CD8-positive, alpha-beta memory T cell (primary cell): ENCODE data around the gene DDX1. TPM values are rescaled to one million over a fixed set of nuclear protein-coding genes. Genes with fewer than 3 reads are reported as not detected.
"Not testable (repeated sequence)": the region's sequence is repeated elsewhere in the genome, so short reads cannot be mapped to it uniquely, and the experiment has no call there.

Source experiments
- CTCF ChIA-PET: fragments of 350-600 bp; sonication (Branson Sonifier 250); formaldehyde crosslinking; loops from one replicate; lab custom pipeline; 2021; ENCODE audit warnings: antibody characterized with exemption; lab: Charles Lee
- POLR2A ChIA-PET: fragments of 350-600 bp; sonication (Branson Sonifier 250); formaldehyde crosslinking; loops from one replicate; lab custom pipeline; 2021; ENCODE audit warnings: antibody characterized with exemption; lab: Charles Lee
- DNase-seq, 5 donors: peaks; one replicate each; pipeline versions ENCODE4 v3.0.0 to v3.0.0-alpha.2; 2020 to 2022; ENCODE audit warnings: mixed read lengths in 1 of 5
- H3K27ac ChIP-seq: one replicate; pipeline ENCODE4 v1.7.0; 2013; ENCODE audit warnings: low read depth, mild to moderate bottlenecking, low read length, moderate library complexity
- H3K27me3 ChIP-seq: 2 replicates; pipeline ENCODE4 v1.7.0; 2013; ENCODE audit warnings: low read length, mild to moderate bottlenecking; ENCODE audit not compliant: insufficient read depth, poor library complexity, severe bottlenecking
- H3K36me3 ChIP-seq: 2 replicates; pipeline ENCODE4 v1.7.0; 2013; ENCODE audit warnings: mild to moderate bottlenecking, low read length, moderate library complexity; ENCODE audit not compliant: insufficient read depth
- H3K4me1 ChIP-seq: 2 replicates; pipeline ENCODE4 v1.7.0; 2013; ENCODE audit warnings: mild to moderate bottlenecking, low read length, moderate library complexity; ENCODE audit not compliant: insufficient read depth
- H3K4me3 ChIP-seq: 2 replicates; pipeline ENCODE4 v1.7.0; 2013; ENCODE audit warnings: mild to moderate bottlenecking, low read length
- H3K9me3 ChIP-seq: 2 replicates; pipeline ENCODE4 v1.7.0; 2013; ENCODE audit warnings: mild to moderate bottlenecking, low read length
- H3K27ac Mint-ChIP-seq, 8 donors: one replicate each; pipeline ENCODE4 v1.8.0; 2020 to 2021; ENCODE audit warnings: mixed read lengths in 8 of 8, mild to moderate bottlenecking in 6 of 8, inconsistent platforms in 3 of 8, moderate library complexity in 3 of 8
- H3K27me3 Mint-ChIP-seq, 2 donors: one replicate each; pipeline ENCODE4 v1.8.0; 2020 to 2021; ENCODE audit warnings: mixed read lengths in 2 of 2, mild to moderate bottlenecking in 1 of 2, moderate library complexity in 1 of 2
- H3K36me3 Mint-ChIP-seq, 3 donors: one replicate each; pipeline ENCODE4 v1.8.0; 2020 to 2021; ENCODE audit warnings: mixed read lengths in 3 of 3, inconsistent platforms in 1 of 3, mild to moderate bottlenecking in 1 of 3
- H3K4me1 Mint-ChIP-seq, 3 donors: one replicate each; pipeline ENCODE4 v1.8.0; 2020 to 2021; ENCODE audit warnings: mixed read lengths in 3 of 3, inconsistent platforms in 1 of 3, mild to moderate bottlenecking in 1 of 3
- H3K4me3 Mint-ChIP-seq, 7 donors: one replicate each; pipeline ENCODE4 v1.8.0; 2020 to 2021; ENCODE audit warnings: mixed read lengths in 7 of 7, mild to moderate bottlenecking in 6 of 7, moderate library complexity in 4 of 7, inconsistent platforms in 2 of 7
- H3K9me3 Mint-ChIP-seq, 5 donors: one replicate each; pipeline ENCODE4 v1.8.0; 2020 to 2022; ENCODE audit warnings: mixed read lengths in 5 of 5, mild to moderate bottlenecking in 3 of 5, moderate library complexity in 2 of 5, inconsistent platforms in 1 of 5
- polyA plus RNA-seq: library from polyadenylated mRNA; unstranded; fragments of 300-500 nt; fragmentation: Illumina TruSeq; gene quantifications from one replicate; pipeline ENCODE4 v1.2.3, GENCODE V29; 2021
- total RNA-seq, 2 experiments: library from RNA; stranded (reverse); gene quantifications; one replicate each; pipeline ENCODE4 v1.2.3, GENCODE V29; 2021

DDX1 gene
- total and polyA plus RNA-seq, 3 experiments from 2014 or later: 54.1 to 137 (median 132) TPM

- Mint-ChIP-seq H3K4me3 (no peak overlapping the region), H3K27ac (peak overlapping the region in 1 of 8 donors; percentile 23), H3K36me3 (peaks cover 16 to 82% (median 39%) of the 10 kb centered on the region in 3 donors), H3K4me1 (peaks cover 0 to 1% (median 0%) of the 10 kb centered on the region in 3 donors), H3K27me3 (no peaks in the 10 kb centered on the region), H3K9me3 (no peaks in the 10 kb centered on the region)
- Histone ChIP-seq H3K4me1 (no peaks in the 10 kb centered on the region), H3K4me3 (no peak overlapping the region), H3K9me3 (no peaks in the 10 kb centered on the region), H3K27ac (no peak overlapping the region), H3K36me3 (peaks cover 31% of the 10 kb centered on the region), H3K27me3 (no peaks in the 10 kb centered on the region)
- no peak for DNase-seq
- ChIA-PET POLR2A (no interaction called here), CTCF (no interaction called here)
Observed at GRCh38 chr2:15620857-15621471, 29.3 kb downstream of the DDX1 start.

GRCh38 chr2:15621472-15621870 is 29.8 kb downstream of the DDX1 start:
- H3K27ac ChIP-seq, DNase-seq, H3K9me3 Mint-ChIP-seq, H3K4me1 Mint-ChIP-seq, POLR2A ChIA-PET, H3K27me3 Mint-ChIP-seq, CTCF ChIA-PET, H3K4me3 ChIP-seq, H3K4me3 Mint-ChIP-seq, H3K4me1 ChIP-seq, H3K27me3 ChIP-seq, H3K9me3 ChIP-seq: not testable (repeated sequence)
- Mint-ChIP-seq H3K36me3 (peaks cover 16 to 82% (median 37%) of the 10 kb centered on the region in 3 donors), H3K27ac (peak overlapping the region in 2 of 8 donors; percentile 29 to 32)
- H3K36me3 ChIP-seq: peaks cover 32% of the 10 kb centered on the region

DNA sequence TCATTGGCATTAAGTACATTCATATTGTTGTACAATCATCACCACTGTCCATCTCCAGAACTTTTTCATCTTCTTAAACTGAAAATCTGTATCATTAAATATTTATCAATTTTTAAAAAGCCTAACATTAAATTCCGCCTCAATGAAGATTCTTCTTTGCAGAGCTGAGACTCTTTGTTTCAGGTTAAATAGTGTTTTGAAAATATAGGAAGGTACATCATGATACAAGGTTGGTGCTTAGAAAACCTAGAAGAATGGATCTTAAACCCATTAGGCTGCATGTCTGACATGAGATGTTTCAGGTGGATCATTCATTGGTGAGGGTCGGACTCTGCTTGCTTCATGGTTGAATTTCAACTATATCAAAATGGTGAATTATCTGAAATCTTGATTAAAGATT is 30.5 kb downstream of the DDX1 start:
- CTCF ChIA-PET: no interaction called here
- no peaks in the 10 kb centered on the region for H3K27me3 Mint-ChIP-seq
- H3K4me3 Mint-ChIP-seq: no peak overlapping the region
- no peak overlapping the region for H3K27ac Mint-ChIP-seq
- Histone ChIP-seq H3K27ac (no peak overlapping the region), H3K27me3 (no peaks in the 10 kb centered on the region), H3K9me3 (no peaks in the 10 kb centered on the region), H3K4me3 (no peak overlapping the region), H3K4me1 (no peaks in the 10 kb centered on the region), H3K36me3 (peaks cover 40% of the 10 kb centered on the region)
- H3K36me3 Mint-ChIP-seq: peaks cover 16 to 85% (median 41%) of the 10 kb centered on the region in 3 donors
- POLR2A ChIA-PET: no interaction called here
- peaks cover 0 to 1% (median 0%) of the 10 kb centered on the region in 3 donors for H3K4me1 Mint-ChIP-seq
- no peak for DNase-seq
- H3K9me3 Mint-ChIP-seq: no peaks in the 10 kb centered on the region

- H3K36me3 ChIP-seq: peaks cover 42% of the 10 kb centered on the region
- no peak for DNase-seq
- Mint-ChIP-seq H3K27ac (no peak overlapping the region), H3K27me3 (no peaks in the 10 kb centered on the region), H3K4me3 (no peak overlapping the region), H3K36me3 (peaks cover 16 to 88% (median 41%) of the 10 kb centered on the region in 3 donors), H3K4me1 (peaks cover 0 to 1% (median 0%) of the 10 kb centered on the region in 3 donors), H3K9me3 (no peaks in the 10 kb centered on the region)
- H3K4me1 ChIP-seq: no peaks in the 10 kb centered on the region
- H3K27me3 ChIP-seq: no peaks in the 10 kb centered on the region
- H3K27ac ChIP-seq: no peak overlapping the region
- ChIA-PET CTCF (no interaction called here), POLR2A (no interaction called here)
- no peaks in the 10 kb centered on the region for H3K9me3 ChIP-seq
- H3K4me3 ChIP-seq: no peak overlapping the region
Observed at GRCh38 chr2:15622614-15623480, 31.2 kb downstream of the DDX1 start.

- no peak for DNase-seq
- no peaks in the 10 kb centered on the region for H3K9me3 Mint-ChIP-seq
- ChIA-PET POLR2A (no interaction called here), CTCF (no interaction called here)
- Histone ChIP-seq H3K27me3 (no peaks in the 10 kb centered on the region), H3K4me3 (no peak overlapping the region), H3K27ac (no peak overlapping the region), H3K9me3 (no peaks in the 10 kb centered on the region), H3K4me1 (no peaks in the 10 kb centered on the region), H3K36me3 (peaks cover 40% of the 10 kb centered on the region)
- H3K4me1 Mint-ChIP-seq: peaks cover 0 to 1% (median 0%) of the 10 kb centered on the region in 3 donors
- H3K36me3 Mint-ChIP-seq: peaks cover 16 to 88% (median 41%) of the 10 kb centered on the region in 3 donors
- H3K27ac Mint-ChIP-seq: no peak overlapping the region
- no peaks in the 10 kb centered on the region for H3K27me3 Mint-ChIP-seq
- no peak overlapping the region for H3K4me3 Mint-ChIP-seq
Observed at GRCh38 chr2:15623481-15623796, 31.8 kb downstream of the DDX1 start.

GRCh38 chr2:15623898-15624541 is 32.4 kb downstream of the DDX1 start:
- Histone ChIP-seq H3K9me3 (no peaks in the 10 kb centered on the region), H3K36me3 (peaks cover 35% of the 10 kb centered on the region), H3K27me3 (no peaks in the 10 kb centered on the region), H3K27ac (no peak overlapping the region), H3K4me1 (no peaks in the 10 kb centered on the region), H3K4me3 (no peak overlapping the region)
- no peaks in the 10 kb centered on the region for H3K27me3 Mint-ChIP-seq
- H3K36me3 Mint-ChIP-seq: peaks cover 16 to 87% (median 43%) of the 10 kb centered on the region in 3 donors
- no peak overlapping the region for H3K4me3 Mint-ChIP-seq
- peaks cover 0 to 1% (median 0%) of the 10 kb centered on the region in 3 donors for H3K4me1 Mint-ChIP-seq
- peak overlapping the region in 1 of 8 donors; percentile 43 for H3K27ac Mint-ChIP-seq
- no peak for DNase-seq
- CTCF ChIA-PET: no interaction called here
- POLR2A ChIA-PET: no interaction called here
- no peaks in the 10 kb centered on the region for H3K9me3 Mint-ChIP-seq

DNA sequence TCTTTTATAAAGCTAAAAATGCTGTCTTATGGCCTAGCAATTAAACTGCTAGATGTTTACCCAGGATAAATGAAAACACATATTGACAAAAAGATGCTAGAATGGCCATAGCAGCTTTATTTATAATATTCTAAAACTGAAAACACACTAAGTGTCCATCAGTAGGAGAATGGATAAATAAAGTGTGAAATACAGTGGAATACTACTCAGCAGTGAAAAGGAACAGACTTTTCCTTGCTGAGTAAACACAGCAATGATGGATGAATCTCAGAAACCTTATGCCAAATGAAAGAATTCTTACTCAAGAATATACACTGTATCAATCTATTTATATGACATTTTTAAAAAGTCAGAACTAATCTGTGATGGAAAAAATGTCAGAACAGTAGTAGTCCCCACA is 33.2 kb downstream of the DDX1 start:
- H3K27ac Mint-ChIP-seq: no peak overlapping the region
- H3K4me1 Mint-ChIP-seq: no peaks in the 10 kb centered on the region
- CTCF ChIA-PET: no interaction called here

More for the DNA sequence above, 33.2 kb downstream of the DDX1 start:
- POLR2A ChIA-PET: no interaction called here
- Mint-ChIP-seq H3K4me3 (no peak overlapping the region), H3K36me3 (peaks cover 16 to 86% (median 42%) of the 10 kb centered on the region in 3 donors), H3K27me3 (no peaks in the 10 kb centered on the region), H3K9me3 (no peaks in the 10 kb centered on the region)
- H3K27ac ChIP-seq: no peak overlapping the region
- peaks cover 36% of the 10 kb centered on the region for H3K36me3 ChIP-seq
- no peaks in the 10 kb centered on the region for H3K9me3 ChIP-seq
- no peak overlapping the region for H3K4me3 ChIP-seq
- DNase-seq: no peak
- no peaks in the 10 kb centered on the region for H3K27me3 ChIP-seq
- no peaks in the 10 kb centered on the region for H3K4me1 ChIP-seq
